H9 (cell line): ENCODE measurements around the gene CKMT2. TPM values are rescaled to one million over a fixed set of nuclear protein-coding genes. Genes with fewer than 3 reads are reported as not detected.

ENCODE experiments used
- DNase-seq: peaks from one replicate; pipeline ENCODE4 v3.0.0-alpha.2; 2017
- H2AFZ ChIP-seq: one replicate; pipeline ENCODE4 v1.6.1; 2013; ENCODE audit warnings: mild to moderate bottlenecking, low read length, control low read depth, moderate library complexity
- H2AK5ac ChIP-seq: 2 replicates; pipeline ENCODE4 v1.6.1; 2013; ENCODE audit warnings: low read length, control low read depth, mixed read lengths; ENCODE audit not compliant: insufficient read length
- H2BK120ac ChIP-seq: one replicate; pipeline ENCODE4 v1.6.1; 2013; ENCODE audit warnings: low read depth, mild to moderate bottlenecking, low read length, control low read depth, inconsistent platforms; ENCODE audit not compliant: poor library complexity, severe bottlenecking
- H2BK12ac ChIP-seq: 2 replicates; pipeline ENCODE4 v1.6.1; 2013; ENCODE audit warnings: low read length, control low read depth, mixed read lengths, low read depth; ENCODE audit not compliant: insufficient read length
- H2BK15ac ChIP-seq: 2 replicates; pipeline ENCODE4 v1.6.1; 2013; ENCODE audit warnings: low read depth, low read length, control low read depth
- H2BK20ac ChIP-seq: one replicate; pipeline ENCODE4 v1.6.1; 2013; ENCODE audit warnings: low read depth, mild to moderate bottlenecking, low read length, control low read depth, inconsistent platforms; ENCODE audit not compliant: poor library complexity, severe bottlenecking
- H2BK5ac ChIP-seq: 2 replicates; pipeline ENCODE4 v1.6.1; 2013; ENCODE audit warnings: low read length, control low read depth, mixed read lengths; ENCODE audit not compliant: insufficient read length
- H3K14ac ChIP-seq: 2 replicates; pipeline ENCODE4 v1.6.1; 2013; ENCODE audit warnings: low read length, control low read depth; ENCODE audit not compliant: insufficient read depth
- H3K18ac ChIP-seq: 2 replicates; pipeline ENCODE4 v1.6.1; 2013; ENCODE audit warnings: low read depth, mild to moderate bottlenecking, mixed read lengths, low read length, control low read depth; ENCODE audit not compliant: insufficient read length
- H3K23ac ChIP-seq: 2 replicates; pipeline ENCODE4 v1.6.1; 2013; ENCODE audit warnings: low read length, control low read depth, mixed read lengths, low read depth; ENCODE audit not compliant: insufficient read length
- H3K23me2 ChIP-seq: 2 replicates; pipeline ENCODE4 v1.6.1; 2013; ENCODE audit warnings: low read depth, mild to moderate bottlenecking, mixed read lengths, low read length, control low read depth; ENCODE audit not compliant: insufficient read length, poor library complexity, severe bottlenecking
- H3K27ac ChIP-seq: 2 replicates; pipeline ENCODE4 v1.5.1; 2013; ENCODE audit warnings: low read length, control low read depth, mixed read lengths, low read depth; ENCODE audit not compliant: insufficient read length
- H3K27me3 ChIP-seq: 2 replicates; pipeline ENCODE4 v1.6.1; 2013; ENCODE audit warnings: low read length, control low read depth, inconsistent platforms; ENCODE audit not compliant: insufficient read depth
- H3K4ac ChIP-seq: 2 replicates; pipeline ENCODE4 v1.6.1; 2013; ENCODE audit warnings: low read depth, mild to moderate bottlenecking, control low read depth, inconsistent platforms, low read length, moderate library complexity
- H3K4me1 ChIP-seq: 2 replicates; pipeline ENCODE4 v1.6.1; 2013; ENCODE audit warnings: low read length, control low read depth, inconsistent platforms; ENCODE audit not compliant: insufficient read depth
- H3K4me2 ChIP-seq: 2 replicates; pipeline ENCODE4 v1.6.1; 2013; ENCODE audit warnings: low read length, control low read depth, mixed read lengths; ENCODE audit not compliant: insufficient read length, insufficient read depth
- H3K56ac ChIP-seq: 2 replicates; pipeline ENCODE4 v1.6.1; 2013; ENCODE audit warnings: low read depth, mild to moderate bottlenecking, mixed read lengths, low read length, control low read depth; ENCODE audit not compliant: insufficient read length
- H3K79me1 ChIP-seq: 2 replicates; pipeline ENCODE4 v1.6.1; 2013; ENCODE audit warnings: low read depth, mild to moderate bottlenecking, moderate library complexity, low read length, control low read depth, inconsistent platforms; ENCODE audit not compliant: insufficient read depth, poor library complexity, severe bottlenecking
- H3K79me2 ChIP-seq: 2 replicates; pipeline ENCODE4 v1.6.1; 2013; ENCODE audit warnings: low read length, control low read depth, inconsistent platforms; ENCODE audit not compliant: insufficient read depth
- H3K9ac ChIP-seq: 2 replicates; pipeline ENCODE4 v1.6.1; 2013; ENCODE audit warnings: low read length, control low read depth, mixed read lengths; ENCODE audit not compliant: insufficient read length; ENCODE audit errors: extremely low read depth
- H3K9me3 ChIP-seq: one replicate; pipeline ENCODE4 v1.6.1; 2013; ENCODE audit warnings: low read depth, low read length, inconsistent platforms; ENCODE audit not compliant: control insufficient read depth
- H3T11ph ChIP-seq: one replicate; pipeline ENCODE4 v1.6.1; 2013; ENCODE audit warnings: mild to moderate bottlenecking, low read length, control low read depth, inconsistent platforms
- H4K20me1 ChIP-seq: one replicate; pipeline ENCODE4 v1.6.1; 2013; ENCODE audit not compliant: control insufficient read depth, insufficient read length, insufficient read depth
- H4K5ac ChIP-seq: 2 replicates; pipeline ENCODE4 v1.6.1; 2013; ENCODE audit warnings: low read depth, mild to moderate bottlenecking, mixed read lengths, low read length, control low read depth; ENCODE audit not compliant: insufficient read length
- H4K8ac ChIP-seq: replicated peaks from 2 replicates; pipeline ENCODE4 v1.6.1; 2013; ENCODE audit warnings: low read length, control low read depth, mixed read lengths, low read depth; ENCODE audit not compliant: insufficient read length
- H4K91ac ChIP-seq: 2 replicates; pipeline ENCODE4 v1.6.1; 2013; ENCODE audit warnings: low read depth, mild to moderate bottlenecking, moderate library complexity, mixed read lengths, low read length, control low read depth; ENCODE audit not compliant: insufficient read length
- H3K27ac Mint-ChIP-seq, 3 experiments: 2 replicates in 2 of 3; 3 replicates in 1 of 3; pipeline ENCODE4 v1.8.0; 2020 to 2021; ENCODE audit warnings: mixed read lengths in 3 of 3, mild to moderate bottlenecking in 1 of 3, moderate library complexity in 1 of 3
- H3K27me3 Mint-ChIP-seq: 2 replicates; pipeline ENCODE4 v1.8.0; 2021; ENCODE audit warnings: low read depth, mild to moderate bottlenecking, moderate library complexity, mixed read lengths
- H3K36me3 Mint-ChIP-seq, 3 experiments: 2 replicates in 2 of 3; 3 replicates in 1 of 3; pipeline ENCODE4 v1.8.0; 2020 to 2021; ENCODE audit warnings: low read depth in 3 of 3, mixed read lengths in 3 of 3; ENCODE audit not compliant: insufficient read depth in 1 of 3
- H3K4me1 Mint-ChIP-seq, 2 experiments: 2 replicates each; pipeline ENCODE4 v1.8.0; 2020; ENCODE audit warnings: mixed read lengths in 2 of 2
- H3K4me3 Mint-ChIP-seq, 2 experiments: 2 replicates in 1 of 2; 3 replicates in 1 of 2; pipeline ENCODE4 v1.8.0; 2020 to 2021; ENCODE audit warnings: mild to moderate bottlenecking in 2 of 2, mixed read lengths in 2 of 2, moderate library complexity in 1 of 2
- H3K9me3 Mint-ChIP-seq, 2 experiments: 2 replicates in 1 of 2; 3 replicates in 1 of 2; pipeline ENCODE4 v1.8.0; 2020; ENCODE audit warnings: mild to moderate bottlenecking in 2 of 2, mixed read lengths in 2 of 2, moderate library complexity in 1 of 2
- WGBS: extraction: QIAGEN DNeasy Blood & Tissue Kit; methylation state at CpG from one replicate; pipeline ENCODE4 v1.1.7; 2013; ENCODE audit warnings: missing lambda C conversion rate, low lambda C conversion rate, mixed read lengths; ENCODE audit not compliant: insufficient read length; ENCODE audit errors: extremely low coverage; 5-methylcytosine and 5-hydroxymethylcytosine counted together
- total RNA-seq: library from RNA; stranded (reverse); gene quantifications from 2 replicates; pipeline ENCODE4 v1.2.1, GENCODE V29; 2021
- TF ChIP-seq, protein P1 (sequence below): fragments of 200-600 bp; sonication (generic); conservative IDR thresholded peaks from 3 replicates; pipeline ENCODE4 v1.8.0; 2021; ENCODE audit warnings: antibody characterized with exemption, mild to moderate bottlenecking

The CKMT2 gene
- total RNA-seq, 1 experiment from 2014 or later = 1.8 TPM

DNA sequence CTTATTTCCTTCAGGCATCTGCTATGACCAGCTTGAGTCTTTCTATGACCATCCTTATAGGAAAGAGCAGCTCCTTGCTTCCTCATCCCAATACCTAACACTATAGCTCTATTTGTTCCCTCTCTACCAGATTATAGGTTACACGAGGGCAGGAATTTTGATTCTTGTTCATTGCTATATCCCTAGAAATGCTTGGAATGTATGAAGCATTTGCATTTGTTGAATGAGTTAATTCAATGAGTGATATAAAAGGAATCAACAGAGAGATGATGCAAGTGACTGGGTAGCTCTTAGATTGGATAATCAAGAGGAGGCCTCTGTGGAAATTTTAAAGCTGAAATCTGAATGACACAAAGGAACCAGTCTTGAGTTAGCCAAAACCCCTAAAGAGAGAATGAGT is 82.2 kb downstream of the CKMT2 start:
- Histone ChIP-seq H3K79me2 (no peaks in the 10 kb centered on the region), H3K23me2 (no peaks in the 10 kb centered on the region), H2BK20ac (no peak overlapping the region), H4K91ac (no peak overlapping the region), H3K27ac (peak overlapping the region; percentile 27), H3K23ac (no peak overlapping the region), H2BK15ac (no peak overlapping the region), H3K18ac (no peak overlapping the region), H4K5ac (no peak overlapping the region), H3K14ac (no peak overlapping the region), H3K4me1 (no peaks in the 10 kb centered on the region; the same call in 1 of the 2 replicates), H3K56ac (no peak overlapping the region), H3K4me2 (no peak overlapping the region), H2AK5ac (no peak overlapping the region), H3K27me3 (no peaks in the 10 kb centered on the region), H3K79me1 (no peaks in the 10 kb centered on the region), H3K9ac (no peak overlapping the region), H3T11ph (no peak overlapping the region), H4K8ac (no peak overlapping the region), H2BK12ac (no peak overlapping the region), H3K9me3 (no peaks in the 10 kb centered on the region), H2AFZ (no peak overlapping the region), H4K20me1 (no peaks in the 10 kb centered on the region), H2BK120ac (no peak overlapping the region), H2BK5ac (no peak overlapping the region), H3K4ac (no peak overlapping the region)
- peaks cover 7 to 19% of the 10 kb centered on the region in 2 experiments; a peak in 3 of 4 replicates for H3K4me1 Mint-ChIP-seq
- no peak overlapping the region for H3K4me3 Mint-ChIP-seq
- no CpG with 5 or more reads among the region's 1 CpG for WGBS
- H3K9me3 Mint-ChIP-seq = no peaks in the 10 kb centered on the region
- no peaks in the 10 kb centered on the region for H3K27me3 Mint-ChIP-seq
- peak overlapping the region in 2 of 3 experiments; percentile 33 to 88; a peak in 3 of 7 replicates for H3K27ac Mint-ChIP-seq
- DNase-seq = no peak
- TF ChIP-seq, protein P1, sequence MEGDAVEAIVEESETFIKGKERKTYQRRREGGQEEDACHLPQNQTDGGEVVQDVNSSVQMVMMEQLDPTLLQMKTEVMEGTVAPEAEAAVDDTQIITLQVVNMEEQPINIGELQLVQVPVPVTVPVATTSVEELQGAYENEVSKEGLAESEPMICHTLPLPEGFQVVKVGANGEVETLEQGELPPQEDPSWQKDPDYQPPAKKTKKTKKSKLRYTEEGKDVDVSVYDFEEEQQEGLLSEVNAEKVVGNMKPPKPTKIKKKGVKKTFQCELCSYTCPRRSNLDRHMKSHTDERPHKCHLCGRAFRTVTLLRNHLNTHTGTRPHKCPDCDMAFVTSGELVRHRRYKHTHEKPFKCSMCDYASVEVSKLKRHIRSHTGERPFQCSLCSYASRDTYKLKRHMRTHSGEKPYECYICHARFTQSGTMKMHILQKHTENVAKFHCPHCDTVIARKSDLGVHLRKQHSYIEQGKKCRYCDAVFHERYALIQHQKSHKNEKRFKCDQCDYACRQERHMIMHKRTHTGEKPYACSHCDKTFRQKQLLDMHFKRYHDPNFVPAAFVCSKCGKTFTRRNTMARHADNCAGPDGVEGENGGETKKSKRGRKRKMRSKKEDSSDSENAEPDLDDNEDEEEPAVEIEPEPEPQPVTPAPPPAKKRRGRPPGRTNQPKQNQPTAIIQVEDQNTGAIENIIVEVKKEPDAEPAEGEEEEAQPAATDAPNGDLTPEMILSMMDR = no peak
- H3K36me3 Mint-ChIP-seq = peaks cover 0 to 25% (median 7%) of the 10 kb centered on the region in 3 experiments; a peak in 5 of 7 replicates
